HG02981 (cell line): ENCODE measurements around the gene PDSS2.
"Not testable (repeated sequence)": the region's sequence is repeated elsewhere in the genome, so short reads cannot be mapped to it uniquely, and the experiment has no call there.

Source experiments
- ATAC-seq: cut with Tn5 transposase; IDR thresholded peaks from one replicate; pipeline ENCODE4 v1.9.1; 2021; ENCODE audit warnings: mild to moderate bottlenecking, moderate library complexity; ENCODE audit not compliant: unreplicated experiment

Gene PDSS2

DNA sequence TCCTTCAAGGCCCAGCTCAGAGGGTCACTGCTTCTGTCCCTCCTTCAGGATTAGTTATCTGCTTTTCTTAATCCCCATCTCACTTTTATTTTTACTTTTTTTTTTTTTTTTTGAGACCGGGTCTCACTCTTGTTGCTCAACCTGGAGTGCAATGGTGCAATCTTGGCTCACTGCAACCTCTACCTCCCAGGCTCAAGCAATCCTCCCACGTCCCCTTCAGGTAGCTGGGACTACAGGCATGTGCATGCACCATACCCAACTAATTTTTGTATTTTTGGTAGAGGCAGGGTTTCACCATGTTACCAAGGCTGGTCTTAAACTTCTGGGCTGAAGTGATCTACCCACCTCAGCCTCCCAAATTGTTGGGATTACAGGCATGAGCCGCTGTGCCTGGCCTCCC, 16.5 kb upstream of the PDSS2 start:
- not testable (repeated sequence) for ATAC-seq

DNA sequence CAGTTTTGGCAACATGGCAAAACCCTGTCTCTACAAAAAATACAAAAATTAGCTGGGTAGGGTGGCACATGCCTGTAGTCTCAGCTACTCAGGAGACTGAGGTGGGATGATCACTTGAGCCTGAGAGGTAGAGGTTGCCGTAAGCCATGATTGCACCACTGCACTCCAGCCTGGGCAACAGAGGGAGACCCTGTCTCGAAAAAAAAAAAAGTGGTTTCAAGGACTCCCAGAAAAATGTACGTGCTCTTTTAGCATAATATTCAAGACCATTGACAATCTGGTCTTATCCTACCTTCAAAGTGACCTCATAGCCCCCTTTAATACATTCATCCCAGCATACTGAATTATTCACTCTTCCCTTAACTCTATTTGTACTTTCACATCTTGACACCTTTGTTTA, 16.0 kb upstream of the PDSS2 start:
- not testable (repeated sequence) for ATAC-seq

DNA sequence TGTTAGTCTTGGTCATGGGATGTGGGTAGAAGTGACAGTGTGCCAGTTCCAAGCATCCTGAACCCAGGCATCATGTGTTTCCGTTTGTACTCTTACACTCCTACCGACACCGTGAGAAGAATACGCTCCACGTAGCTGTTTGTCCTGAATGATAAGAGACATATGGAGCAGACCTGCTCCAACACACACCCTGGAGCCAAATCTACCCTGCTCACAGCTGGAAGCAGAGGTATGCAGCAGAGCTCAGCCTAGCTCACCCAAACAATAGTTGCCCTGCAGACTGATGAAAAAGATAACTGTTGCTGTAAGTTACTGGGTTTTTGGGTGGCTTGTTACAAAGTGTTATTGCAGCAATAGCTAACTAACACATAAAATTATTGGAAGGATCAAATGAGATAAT, 14.3 kb upstream of the PDSS2 start:
- ATAC-seq = no peak

DNA sequence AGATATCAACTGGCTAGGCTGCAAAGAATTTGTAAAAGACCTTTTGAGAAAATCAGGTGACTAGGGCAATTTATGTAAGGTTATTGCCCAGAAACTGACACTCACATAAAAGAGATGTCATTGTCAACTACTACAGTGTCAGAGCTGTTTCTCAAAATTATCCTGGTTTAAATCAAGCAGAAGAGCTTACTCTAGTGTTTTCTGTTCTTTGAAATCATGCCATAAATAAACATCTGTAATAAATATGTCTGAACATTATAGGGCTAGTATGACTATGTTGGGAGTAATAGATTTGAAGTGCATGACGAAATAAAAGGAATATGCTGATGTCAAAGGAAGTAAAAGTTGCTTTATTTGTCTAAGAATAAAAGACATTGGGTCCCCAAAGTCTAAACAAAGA, 11.0 kb upstream of the PDSS2 start:
- ATAC-seq = no peak

GRCh38 chr6:107466062-107466461, 6.7 kb upstream of the PDSS2 start:
- no peak for ATAC-seq

DNA sequence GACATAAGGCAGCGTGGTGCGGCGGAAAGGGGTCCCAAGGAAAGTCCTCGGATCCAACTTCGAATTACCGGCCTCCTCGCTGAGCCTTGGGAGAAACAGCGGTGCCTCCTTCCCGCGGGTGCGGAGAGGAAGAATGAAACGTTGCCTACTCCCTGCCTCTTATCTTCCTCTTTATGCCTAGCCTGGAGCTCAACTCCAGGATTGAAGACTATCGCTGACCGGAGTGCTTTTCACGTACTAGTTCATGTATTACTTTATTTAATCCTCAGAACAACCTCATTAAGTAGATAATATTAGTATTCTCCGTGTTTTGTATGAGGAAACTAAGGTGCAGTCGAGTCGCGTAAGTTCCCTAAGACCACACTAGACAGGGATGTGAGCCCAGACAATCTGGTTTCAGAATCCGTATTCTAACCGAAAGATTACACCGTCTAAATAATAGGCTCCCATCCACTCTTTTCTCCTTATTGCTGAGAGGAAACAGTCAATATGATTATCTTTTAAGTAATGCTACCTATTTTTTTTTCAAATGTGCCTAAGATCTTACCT, 793 bp upstream of the PDSS2 start:
- ATAC-seq = no peak

- ATAC-seq = peak; percentile 27
These were observed 587 bp downstream of the PDSS2 start for GRCh38 chr6:107458672-107459282.

GRCh38 chr6:107448776-107449175, 10.6 kb downstream of the PDSS2 start:
- ATAC-seq = no peak

GRCh38 chr6:107447663-107448216, 11.6 kb downstream of the PDSS2 start:
- ATAC-seq = no peak

GRCh38 chr6:107444277-107444676, 15.1 kb downstream of the PDSS2 start:
- no peak for ATAC-seq

DNA sequence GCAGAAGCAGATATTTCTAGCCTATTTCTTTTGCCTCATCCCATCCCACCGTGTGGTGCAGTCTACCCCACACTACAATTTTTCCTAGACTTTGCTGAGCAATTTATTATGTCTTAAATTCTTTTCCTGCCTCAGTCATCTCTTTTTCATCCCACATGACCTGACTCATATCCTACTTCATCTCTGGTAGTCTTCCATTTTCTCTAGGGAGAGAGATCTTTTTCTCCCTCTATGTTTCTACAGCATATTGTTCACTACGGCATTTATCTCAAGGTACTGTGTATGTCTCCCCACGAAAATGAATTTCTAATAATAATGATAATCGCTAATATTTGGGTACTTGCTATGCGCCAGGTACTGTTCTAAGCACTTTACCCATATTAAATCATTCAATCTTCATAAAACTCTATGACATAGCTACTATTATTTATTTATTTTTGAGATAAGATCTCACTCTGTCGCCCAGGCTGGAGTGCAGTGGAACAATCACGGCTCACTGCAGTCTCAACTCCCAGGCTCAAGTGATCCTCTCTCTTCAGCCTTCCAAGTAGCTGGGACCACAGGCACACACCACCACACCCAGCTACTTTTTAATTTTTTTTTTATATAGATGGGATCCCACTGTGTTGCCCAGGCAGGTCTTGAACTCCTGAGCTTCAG, 15.6 kb downstream of the PDSS2 start:
- no peak for ATAC-seq

- ATAC-seq = no peak
These were observed 16.3 kb downstream of the PDSS2 start for GRCh38 chr6:107442938-107443607.

GRCh38 chr6:107441682-107442081, 17.7 kb downstream of the PDSS2 start:
- no peak for ATAC-seq

- no peak for ATAC-seq
These were observed 18.4 kb downstream of the PDSS2 start for GRCh38 chr6:107440936-107441335.

- ATAC-seq = no peak
These were observed 20.0 kb downstream of the PDSS2 start for GRCh38 chr6:107439406-107439805.

DNA sequence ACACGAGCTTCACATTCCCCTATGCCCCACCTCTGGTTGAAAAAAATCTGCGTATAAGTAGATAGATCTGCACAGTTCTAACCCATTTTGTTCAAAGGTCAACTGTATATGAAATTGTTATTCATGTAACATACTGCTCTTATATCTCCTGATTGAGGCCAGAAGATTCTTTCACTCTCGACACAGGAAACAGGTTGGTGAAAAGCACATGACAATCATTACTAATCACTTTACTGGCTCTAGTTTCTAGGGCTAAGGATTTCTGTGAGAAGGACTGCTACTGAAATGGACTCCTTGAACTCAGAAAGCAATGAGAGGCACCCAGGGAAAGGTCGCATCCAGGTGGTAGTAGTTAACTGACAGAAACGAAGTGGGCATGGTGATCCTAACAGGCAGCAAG, 21.7 kb downstream of the PDSS2 start:
- no peak for ATAC-seq

- ATAC-seq = no peak
These were observed 22.5 kb downstream of the PDSS2 start for GRCh38 chr6:107436881-107437280.

- no peak for ATAC-seq
These were observed 23.6 kb downstream of the PDSS2 start for GRCh38 chr6:107435798-107436197.

- no peak for ATAC-seq
These were observed 24.6 kb downstream of the PDSS2 start for GRCh38 chr6:107434812-107435211.

DNA sequence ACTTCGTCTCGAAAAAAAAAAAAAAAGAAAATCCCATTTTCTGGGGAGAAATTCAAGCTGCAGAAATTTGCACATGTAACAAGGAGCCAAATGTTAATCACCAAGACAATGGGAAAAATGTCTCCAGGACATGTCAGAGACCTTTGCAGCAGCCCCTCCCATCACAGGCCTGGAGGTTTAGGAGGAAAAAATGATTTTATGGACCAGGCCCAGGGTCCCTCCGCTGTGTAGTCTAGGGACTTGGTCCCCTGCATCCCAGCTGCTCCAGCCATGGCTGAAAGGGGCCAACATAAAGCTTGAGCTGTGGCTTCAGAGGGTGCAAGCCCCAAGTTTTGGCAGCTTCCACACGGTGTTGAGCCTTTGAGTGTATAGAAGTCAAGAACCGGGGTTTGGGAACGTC, 33.4 kb downstream of the PDSS2 start:
- not testable (repeated sequence) for ATAC-seq

GRCh38 chr6:107423474-107423990, 35.8 kb downstream of the PDSS2 start:
- no peak for ATAC-seq
